ENCODE data around the gene LRRC3C.
"Not testable (repeated sequence)": the region's sequence is repeated elsewhere in the genome, so short reads cannot be mapped to it uniquely, and the experiment has no call there.

The LRRC3C gene

GRCh38 chr17:39924691-39925055 lies 2.9 kb upstream of the LRRC3C start:
- no peak for DNase-seq

GRCh38 chr17:39925282-39926134 lies 2.0 kb upstream of the LRRC3C start:
- DNase-seq: no peak

- DNase-seq: no peak
These were observed 1.4 kb upstream of the LRRC3C start for GRCh38 chr17:39926135-39926587.

DNA sequence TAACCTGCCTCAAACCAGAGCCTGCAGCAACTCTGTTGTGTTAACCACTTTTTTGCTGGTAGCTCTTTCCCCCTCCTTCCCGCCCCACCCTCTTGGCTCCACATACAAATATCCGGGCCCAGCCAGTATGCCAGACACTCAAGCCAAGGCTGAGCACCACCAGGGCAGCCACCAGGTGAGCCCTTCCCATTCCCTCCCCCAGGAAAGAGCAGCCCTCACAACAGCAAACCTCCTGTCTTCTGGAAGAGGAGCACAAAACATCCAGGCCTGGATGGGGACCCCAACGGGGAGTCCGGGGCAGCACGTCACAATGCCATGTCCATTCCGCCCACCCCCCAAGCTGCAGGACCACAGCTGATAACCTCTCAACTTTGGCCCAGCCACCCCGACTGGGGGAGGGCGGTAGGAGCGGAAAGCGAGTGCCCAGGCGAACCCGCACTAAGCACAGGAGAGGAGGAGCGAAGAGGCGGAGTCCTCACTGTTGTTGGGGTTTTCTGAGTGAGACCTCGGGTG lies 888 bp upstream of the LRRC3C start:
- peak; percentile 72 for DNase-seq

GRCh38 chr17:39927929-39928857 lies 661 bp downstream of the LRRC3C start:
- peak; percentile 35 for DNase-seq

DNA sequence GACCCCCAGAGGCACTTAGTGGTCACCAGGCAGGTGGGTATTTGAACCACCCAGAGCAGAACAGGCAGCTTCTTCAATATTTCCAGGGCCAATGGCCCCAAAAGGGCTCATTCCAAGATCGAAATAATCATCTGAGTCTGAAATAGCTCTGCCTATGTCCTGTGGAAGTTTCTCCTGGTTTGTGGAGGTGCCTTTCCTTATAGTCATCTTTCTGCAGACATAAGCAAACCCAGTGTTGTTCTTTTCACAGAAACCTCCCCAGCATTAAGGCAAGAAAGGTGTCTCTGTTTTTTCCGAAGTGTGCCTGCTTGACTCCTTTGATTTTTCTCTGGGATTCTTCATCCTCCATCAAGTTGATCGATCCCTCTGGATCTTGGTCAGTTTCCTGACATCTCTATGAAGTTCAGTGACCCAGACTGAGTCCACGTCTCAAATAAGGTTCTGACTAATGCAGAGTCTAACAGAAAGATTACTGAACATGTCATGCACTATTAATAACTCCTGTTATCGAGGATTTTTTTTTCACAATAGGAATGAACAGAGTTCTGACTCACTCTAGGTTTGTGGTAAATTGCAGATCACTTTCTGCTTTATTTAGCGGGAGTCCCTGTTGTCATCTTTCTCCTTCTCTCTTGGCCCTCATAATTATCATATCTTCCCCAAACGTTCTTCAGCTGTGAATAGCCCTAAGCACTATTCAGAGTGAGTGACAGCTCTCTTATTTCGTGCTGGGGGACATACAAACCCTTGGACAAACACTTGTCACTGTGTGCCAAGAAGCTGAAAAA lies 1.5 kb downstream of the LRRC3C start:
- DNase-seq: peak; percentile 55

DNA sequence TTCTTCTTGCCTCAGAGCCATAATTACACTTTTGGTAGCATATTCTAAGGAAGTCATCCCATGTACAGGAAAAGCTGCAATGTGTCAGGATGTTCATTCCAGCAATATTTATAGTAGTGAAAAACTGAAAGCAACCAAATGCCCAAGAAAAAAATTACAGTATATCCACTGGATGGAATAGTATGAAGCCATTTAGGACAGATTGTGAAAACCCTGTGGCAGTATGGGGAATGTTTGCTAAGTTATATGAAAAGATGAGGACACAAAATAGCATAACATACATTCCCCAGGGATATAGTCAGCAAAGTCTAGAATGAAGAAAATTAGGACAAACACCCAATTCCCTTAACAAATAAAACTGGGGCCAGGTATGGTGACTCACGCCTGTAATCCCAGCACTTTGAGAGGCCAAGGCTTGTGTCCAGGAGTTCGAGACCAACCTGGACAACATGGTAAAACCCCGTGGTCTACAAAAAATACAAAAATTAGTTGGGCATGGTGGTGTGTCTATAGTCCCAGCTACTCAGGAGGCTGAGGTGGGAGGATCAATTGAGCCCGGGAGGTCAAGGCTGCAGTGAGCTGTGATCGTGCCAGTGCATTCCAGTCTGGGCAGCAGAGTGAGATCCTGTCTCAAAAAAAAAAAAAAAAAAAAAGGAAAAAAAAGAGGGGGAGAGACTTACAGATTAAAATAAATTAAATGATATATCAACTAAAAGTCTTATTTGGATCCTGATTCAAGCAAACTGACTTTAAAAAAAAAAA lies 2.3 kb downstream of the LRRC3C start:
- no peak for DNase-seq

DNA sequence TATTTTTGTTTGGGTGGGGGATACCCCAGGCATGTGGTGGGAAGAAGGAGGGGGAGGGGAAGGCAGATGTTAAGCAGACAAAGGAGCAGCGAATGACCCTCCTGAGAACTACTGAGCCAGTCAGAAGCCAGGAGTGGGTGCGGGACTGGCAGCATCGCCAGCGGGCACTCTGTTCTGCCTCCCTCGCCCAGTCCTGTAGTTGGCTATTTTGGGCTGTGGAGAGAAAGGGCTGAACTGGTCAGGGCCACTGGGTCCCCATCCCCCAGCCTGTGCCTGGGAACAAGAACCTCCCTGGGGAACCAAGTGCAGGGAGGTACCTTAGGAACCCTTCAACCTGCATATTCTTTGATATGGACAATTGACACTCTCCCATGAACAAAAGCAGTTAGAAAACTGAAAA lies 6.4 kb downstream of the LRRC3C start:
- DNase-seq: no peak

GRCh38 chr17:39934324-39934723 lies 6.8 kb downstream of the LRRC3C start:
- no peak for DNase-seq

DNA sequence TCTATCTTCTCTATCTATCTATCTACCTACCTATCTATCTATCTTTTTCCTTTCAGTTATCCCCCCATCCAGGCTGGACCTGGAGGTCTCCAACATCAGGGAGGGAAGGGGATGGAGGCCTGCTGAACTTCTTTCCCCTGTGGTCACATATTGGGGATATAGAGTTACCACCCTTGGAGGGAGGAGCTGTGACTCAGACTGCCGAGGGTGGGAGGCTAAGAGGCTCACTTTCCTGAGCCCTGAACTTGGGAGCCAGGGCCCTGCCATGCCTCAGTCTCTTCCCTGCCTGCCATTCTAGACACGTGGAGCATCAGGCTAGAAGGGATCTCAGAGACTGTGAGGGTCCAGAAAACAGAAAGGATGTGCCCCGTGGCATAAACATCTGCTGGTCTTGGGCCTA lies 8.4 kb downstream of the LRRC3C start:
- no peak for DNase-seq

DNA sequence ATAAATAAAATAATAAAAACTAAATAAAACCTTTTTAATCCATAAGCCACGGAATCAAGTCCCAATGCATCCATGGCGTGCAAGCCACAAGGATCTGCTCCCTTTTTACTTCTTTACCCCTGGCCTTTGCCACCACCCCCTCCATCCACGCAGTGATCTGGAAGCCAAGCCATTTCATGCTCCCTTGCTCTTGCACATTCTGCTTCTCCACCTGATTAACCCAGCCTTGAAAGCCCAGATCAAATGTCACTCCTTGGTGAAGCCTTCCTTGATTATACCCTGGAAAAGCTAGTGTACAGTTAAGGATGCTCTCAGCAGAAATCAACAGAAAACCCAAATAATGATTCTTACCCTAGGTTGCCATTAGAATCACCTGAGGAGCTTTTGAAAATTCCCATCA lies 9.9 kb downstream of the LRRC3C start:
- no peak for DNase-seq

- no peak for DNase-seq
These were observed 10.8 kb downstream of the LRRC3C start for GRCh38 chr17:39938140-39938869.

DNA sequence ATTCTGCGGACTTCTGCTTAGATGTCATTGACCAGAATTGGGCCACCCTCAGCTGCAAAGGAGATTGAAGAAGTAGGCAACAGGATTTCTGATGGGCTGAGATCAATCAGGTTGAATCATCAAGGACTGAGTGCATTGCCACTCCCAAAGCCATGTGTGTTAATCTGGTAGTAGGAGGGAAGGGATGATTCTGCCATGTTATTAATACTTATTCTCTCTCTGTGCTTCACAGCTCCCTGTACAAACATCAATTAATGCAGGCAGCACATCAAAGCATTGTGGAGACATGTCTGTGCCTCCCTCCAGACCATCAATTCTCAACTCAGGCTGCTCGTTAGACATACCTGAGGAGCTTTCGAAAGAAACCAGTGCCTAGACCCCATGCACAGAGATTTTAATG lies 11.6 kb downstream of the LRRC3C start:
- DNase-seq: no peak

- peak; percentile 81 for DNase-seq
These were observed 12.3 kb downstream of the LRRC3C start for GRCh38 chr17:39939588-39940419.

DNA sequence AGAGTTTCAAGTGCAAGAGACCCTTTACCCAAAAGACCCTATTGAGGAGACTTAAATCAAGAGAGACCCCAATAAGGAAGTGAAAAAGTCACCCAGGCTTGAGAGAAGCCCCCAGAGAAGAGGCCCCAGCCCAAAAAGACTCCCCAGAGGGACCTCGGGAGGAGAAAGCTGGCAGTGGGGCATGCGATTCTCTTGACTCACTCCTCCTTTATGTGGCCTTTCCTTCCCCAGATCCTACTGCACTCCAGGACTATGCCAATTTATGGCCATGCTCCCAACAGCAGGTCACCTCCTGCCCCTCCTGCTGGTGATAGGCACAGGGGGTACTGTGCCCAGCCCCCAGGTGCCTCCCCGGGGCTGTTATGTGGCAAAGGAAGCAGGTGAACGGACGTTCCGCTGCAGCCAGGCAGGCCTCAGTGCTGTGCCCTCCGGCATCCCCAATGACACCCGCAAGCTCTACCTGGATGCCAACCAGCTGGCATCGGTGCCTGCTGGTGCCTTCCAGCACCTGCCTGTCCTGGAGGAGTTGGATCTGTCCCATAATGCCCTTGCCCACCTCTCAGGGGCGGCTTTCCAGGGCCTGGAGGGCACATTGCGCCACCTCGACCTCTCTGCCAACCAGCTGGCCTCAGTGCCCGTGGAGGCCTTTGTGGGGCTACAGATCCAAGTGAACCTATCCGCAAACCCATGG lies 16.3 kb downstream of the LRRC3C start:
- DNase-seq: no peak

- DNase-seq: no peak
These were observed 16.8 kb downstream of the LRRC3C start for GRCh38 chr17:39944393-39944711.

DNA sequence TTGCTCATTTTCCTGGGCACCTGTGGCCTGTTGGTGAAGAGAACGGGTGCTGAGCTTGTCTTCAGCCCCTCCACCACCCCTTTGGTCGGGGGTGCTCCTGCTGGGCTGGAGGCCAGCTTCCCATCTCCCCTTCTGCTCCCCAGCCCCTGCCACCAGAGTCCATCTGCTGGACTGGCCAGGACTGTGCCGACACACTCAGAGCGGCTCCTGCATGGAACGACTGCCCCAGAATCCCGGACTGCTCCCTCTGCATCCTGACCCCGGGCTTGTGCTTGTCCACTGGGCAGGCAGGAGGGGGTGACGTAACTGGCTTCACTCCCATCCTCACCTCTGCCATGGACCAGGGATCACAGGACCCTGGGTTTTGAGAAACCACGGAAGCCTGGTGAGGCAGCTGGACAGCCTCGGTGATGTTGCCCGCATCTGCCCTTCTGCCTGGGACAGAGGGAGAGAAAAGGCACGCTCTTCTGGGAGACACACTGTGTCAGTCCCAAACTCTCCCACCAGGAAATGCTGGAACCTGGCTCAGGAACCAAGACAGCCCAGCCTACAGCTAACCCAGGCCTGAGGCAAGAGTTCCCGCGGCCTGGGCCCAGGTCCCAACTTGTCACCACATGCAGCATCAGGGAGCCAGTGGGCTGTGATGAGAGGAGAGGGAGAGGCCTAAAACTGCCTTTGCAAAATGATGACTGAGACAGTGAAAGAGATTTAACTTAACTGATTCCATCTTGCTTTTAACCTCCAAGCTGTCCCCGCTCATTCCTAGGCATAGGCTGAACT lies 19.2 kb downstream of the LRRC3C start:
- no peak for DNase-seq

- not testable (repeated sequence) for DNase-seq
These were observed 20.9 kb downstream of the LRRC3C start for GRCh38 chr17:39948489-39948828.

GRCh38 chr17:39949028-39949427 lies 21.5 kb downstream of the LRRC3C start:
- DNase-seq: no peak

Measured in hematopoietic multipotent progenitor cell treated with erythropoietin and hydrocortisone succinate and interleukin-3 and kit ligand, for 4 days (in vitro differentiated cells).